ENCODE data around the gene ACTG2. TPM values are rescaled to one million over a fixed set of nuclear protein-coding genes. Genes with fewer than 3 reads are reported as not detected.

Gene ACTG2
- total RNA-seq, 1 experiment from 2014 or later, result 1.5 TPM

DNA sequence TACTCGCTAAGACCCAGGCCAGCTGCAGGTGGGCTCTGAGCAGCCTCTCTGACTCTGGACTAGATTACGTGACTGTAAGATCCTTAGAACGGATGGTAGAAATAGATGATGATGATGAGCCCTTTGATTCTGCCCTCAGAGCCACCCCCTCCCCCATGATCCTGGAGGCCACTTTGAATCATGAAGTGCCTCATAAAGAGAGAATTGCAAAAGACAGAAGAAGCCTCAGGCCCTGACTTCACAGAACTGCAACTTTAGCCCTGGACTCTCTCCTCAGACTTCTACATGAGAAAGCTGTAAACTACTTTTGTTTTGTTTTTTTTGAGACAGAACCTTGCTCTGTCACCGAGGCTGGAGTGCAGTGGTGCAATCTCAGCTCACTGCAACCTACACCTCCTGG, 76.5 kb downstream of the ACTG2 start:
- TF ChIP-seq, protein P1, sequence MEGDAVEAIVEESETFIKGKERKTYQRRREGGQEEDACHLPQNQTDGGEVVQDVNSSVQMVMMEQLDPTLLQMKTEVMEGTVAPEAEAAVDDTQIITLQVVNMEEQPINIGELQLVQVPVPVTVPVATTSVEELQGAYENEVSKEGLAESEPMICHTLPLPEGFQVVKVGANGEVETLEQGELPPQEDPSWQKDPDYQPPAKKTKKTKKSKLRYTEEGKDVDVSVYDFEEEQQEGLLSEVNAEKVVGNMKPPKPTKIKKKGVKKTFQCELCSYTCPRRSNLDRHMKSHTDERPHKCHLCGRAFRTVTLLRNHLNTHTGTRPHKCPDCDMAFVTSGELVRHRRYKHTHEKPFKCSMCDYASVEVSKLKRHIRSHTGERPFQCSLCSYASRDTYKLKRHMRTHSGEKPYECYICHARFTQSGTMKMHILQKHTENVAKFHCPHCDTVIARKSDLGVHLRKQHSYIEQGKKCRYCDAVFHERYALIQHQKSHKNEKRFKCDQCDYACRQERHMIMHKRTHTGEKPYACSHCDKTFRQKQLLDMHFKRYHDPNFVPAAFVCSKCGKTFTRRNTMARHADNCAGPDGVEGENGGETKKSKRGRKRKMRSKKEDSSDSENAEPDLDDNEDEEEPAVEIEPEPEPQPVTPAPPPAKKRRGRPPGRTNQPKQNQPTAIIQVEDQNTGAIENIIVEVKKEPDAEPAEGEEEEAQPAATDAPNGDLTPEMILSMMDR (conservative IDR thresholded peaks at IDR 0.05), result no peak
- Histone ChIP-seq H2BK20ac (ENCODE audit: low read depth, low read length, poor library complexity, severe bottlenecking) (no peak overlapping the region), H2BK120ac (ENCODE audit: low read depth, low read length, poor library complexity, severe bottlenecking) (no peak overlapping the region), H2BK12ac (ENCODE audit: insufficient read length, low read depth, low read length) (no peak overlapping the region), H3K27ac (ENCODE audit: insufficient read length, low read depth, low read length) (no peak overlapping the region), H3T11ph (ENCODE audit: low read length) (no peak overlapping the region), H3K4ac (ENCODE audit: low read depth, low read length) (no peak overlapping the region), H3K9me3 (ENCODE audit: control insufficient read depth, low read depth, low read length) (no peaks in the 10 kb centered on the region), H2BK5ac (ENCODE audit: insufficient read length, low read length) (no peak overlapping the region), H3K79me2 (ENCODE audit: insufficient read depth, low read length) (no peaks in the 10 kb centered on the region), H2AFZ (ENCODE audit: low read length) (no peak overlapping the region), H3K18ac (ENCODE audit: insufficient read length, low read depth, low read length) (no peak overlapping the region), H3K9ac (ENCODE audit: extremely low read depth, insufficient read length, low read length) (no peak overlapping the region), H4K8ac (replicated peaks; ENCODE audit: insufficient read length, low read depth, low read length) (no peak overlapping the region), H3K4me2 (ENCODE audit: insufficient read depth, insufficient read length, low read length) (no peak overlapping the region), H2BK15ac (ENCODE audit: low read depth, low read length) (no peak overlapping the region), H4K5ac (ENCODE audit: insufficient read length, low read depth, low read length) (no peak overlapping the region), H3K14ac (ENCODE audit: insufficient read depth, low read length) (no peak overlapping the region), H3K79me1 (ENCODE audit: insufficient read depth, low read depth, low read length, poor library complexity, severe bottlenecking) (no peaks in the 10 kb centered on the region), H3K4me1 (ENCODE audit: insufficient read depth, low read length) (no peaks in the 10 kb centered on the region), H3K56ac (ENCODE audit: insufficient read length, low read depth, low read length) (no peak overlapping the region), H3K23ac (ENCODE audit: insufficient read length, low read depth, low read length) (no peak overlapping the region), H2AK5ac (ENCODE audit: insufficient read length, low read length) (no peak overlapping the region), H3K27me3 (ENCODE audit: insufficient read depth, low read length) (no peaks in the 10 kb centered on the region), H4K91ac (ENCODE audit: insufficient read length, low read depth, low read length) (no peak overlapping the region), H3K23me2 (ENCODE audit: insufficient read length, low read depth, low read length, poor library complexity, severe bottlenecking) (no peaks in the 10 kb centered on the region), H4K20me1 (ENCODE audit: control insufficient read depth, insufficient read depth, insufficient read length) (no peaks in the 10 kb centered on the region)
- WGBS (ENCODE audit: extremely low coverage, insufficient read length, low lambda C conversion rate), result no CpG with 5 or more reads among the region's 4 CpGs
- Mint-ChIP-seq H3K27ac (no peak overlapping the region), H3K36me3 (ENCODE audit: insufficient read depth in 1 of 3, low read depth in 3 of 3) (no peaks in the 10 kb centered on the region; a peak in 1 of 7 replicates), H3K4me1 (peaks cover 14 to 19% of the 10 kb centered on the region in 2 experiments), H3K9me3 (no peaks in the 10 kb centered on the region), H3K4me3 (no peak overlapping the region), H3K27me3 (ENCODE audit: low read depth) (peaks cover 18% of the 10 kb centered on the region)
- DNase-seq, result no peak

Other genes starting within 250 kb of the ACTG2 start
- gene TPRKB, start 155.7 kb upstream of the ACTG2 start, total RNA-seq (2021), result 38.7 and 44.7 TPM in 2 replicates
- gene DUSP11, start 112.9 kb upstream of the ACTG2 start, total RNA-seq (2021), result 21.4 and 22.8 TPM in 2 replicates
- gene C2orf78, start 108.8 kb upstream of the ACTG2 start, total RNA-seq (2021), result 0.07 and 0.09 TPM in 2 replicates
- 45.2 and 45.5 TPM in 2 replicates for gene STAMBP, start 64.0 kb upstream of the ACTG2 start, total RNA-seq (2021)
- 95.0 and 98.5 TPM in 2 replicates for gene DGUOK, start 33.9 kb downstream of the ACTG2 start, total RNA-seq (2021)
- gene TET3, start 91.9 kb downstream of the ACTG2 start, total RNA-seq (2021), result 21.8 and 24.7 TPM in 2 replicates

Data from H9 (cell line).